GM19468 (cell line): ENCODE data around the gene TCF15.

Experiments used
- ATAC-seq: cut with Tn5 transposase; IDR thresholded peaks from one replicate; pipeline ENCODE4 v1.9.1; 2021; ENCODE audit warnings: mild to moderate bottlenecking, moderate library complexity, moderate number of reproducible peaks; ENCODE audit not compliant: unreplicated experiment; ENCODE audit errors: extremely low read depth

The TCF15 gene

GRCh38 chr20:561437-562231, 48.5 kb downstream of the TCF15 start:
- no peak for ATAC-seq

DNA sequence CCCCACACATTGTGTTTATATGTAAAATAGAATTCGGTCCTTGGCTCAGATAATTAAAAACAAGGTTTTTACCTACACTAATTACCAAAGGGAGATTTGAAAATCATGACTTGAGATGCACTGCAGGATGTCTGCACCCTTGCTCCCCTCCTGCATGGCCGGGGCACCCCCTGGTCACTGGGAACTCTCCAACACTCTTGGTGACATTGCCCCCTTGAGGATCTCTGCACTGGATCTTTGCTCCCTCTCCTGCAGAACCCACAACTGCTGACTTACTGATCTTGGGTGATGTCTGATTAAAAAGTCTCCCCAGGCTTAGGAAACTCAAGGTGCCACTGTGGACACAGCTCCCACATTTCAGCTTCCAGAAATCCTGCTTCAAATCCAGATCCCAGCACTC, 49.4 kb downstream of the TCF15 start:
- no peak for ATAC-seq

DNA sequence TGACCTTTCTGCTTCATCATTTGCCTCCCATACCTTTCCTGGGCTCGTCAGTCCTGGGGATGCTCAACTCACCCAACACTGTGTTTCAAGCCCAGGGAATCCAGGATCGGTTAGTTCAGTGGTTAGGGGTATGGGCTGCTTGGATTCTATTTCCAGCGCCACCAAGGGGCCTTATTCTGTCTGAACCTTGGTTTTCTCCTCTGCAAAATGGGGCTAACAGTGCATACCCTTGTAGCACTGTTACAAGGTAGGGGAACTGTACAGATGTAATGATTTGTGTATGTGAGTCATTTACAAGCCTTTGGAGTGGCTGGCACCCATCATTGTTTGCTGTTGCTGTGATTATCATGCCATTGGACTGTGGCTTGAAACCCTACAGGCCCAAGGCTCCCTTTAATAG, 52.0 kb downstream of the TCF15 start:
- no peak for ATAC-seq

GRCh38 chr20:556984-557383, 53.1 kb downstream of the TCF15 start:
- ATAC-seq: no peak

GRCh38 chr20:555976-556385, 54.1 kb downstream of the TCF15 start:
- ATAC-seq: no peak
